H9 (cell line): ENCODE results near the gene TPGS2. TPM values are rescaled to one million over a fixed set of nuclear protein-coding genes. Genes with fewer than 3 reads are reported as not detected.

Source experiments
- DNase-seq: peaks from one replicate; pipeline ENCODE4 v3.0.0-alpha.2; 2017
- H2AFZ ChIP-seq: one replicate; pipeline ENCODE4 v1.6.1; 2013; ENCODE audit warnings: mild to moderate bottlenecking, low read length, control low read depth, moderate library complexity
- H2AK5ac ChIP-seq: 2 replicates; pipeline ENCODE4 v1.6.1; 2013; ENCODE audit warnings: low read length, control low read depth, mixed read lengths; ENCODE audit not compliant: insufficient read length
- H2BK120ac ChIP-seq: one replicate; pipeline ENCODE4 v1.6.1; 2013; ENCODE audit warnings: low read depth, mild to moderate bottlenecking, low read length, control low read depth, inconsistent platforms; ENCODE audit not compliant: poor library complexity, severe bottlenecking
- H2BK12ac ChIP-seq: 2 replicates; pipeline ENCODE4 v1.6.1; 2013; ENCODE audit warnings: low read length, control low read depth, mixed read lengths, low read depth; ENCODE audit not compliant: insufficient read length
- H2BK15ac ChIP-seq: 2 replicates; pipeline ENCODE4 v1.6.1; 2013; ENCODE audit warnings: low read depth, low read length, control low read depth
- H2BK20ac ChIP-seq: one replicate; pipeline ENCODE4 v1.6.1; 2013; ENCODE audit warnings: low read depth, mild to moderate bottlenecking, low read length, control low read depth, inconsistent platforms; ENCODE audit not compliant: poor library complexity, severe bottlenecking
- H2BK5ac ChIP-seq: 2 replicates; pipeline ENCODE4 v1.6.1; 2013; ENCODE audit warnings: low read length, control low read depth, mixed read lengths; ENCODE audit not compliant: insufficient read length
- H3K14ac ChIP-seq: 2 replicates; pipeline ENCODE4 v1.6.1; 2013; ENCODE audit warnings: low read length, control low read depth; ENCODE audit not compliant: insufficient read depth
- H3K18ac ChIP-seq: 2 replicates; pipeline ENCODE4 v1.6.1; 2013; ENCODE audit warnings: low read depth, mild to moderate bottlenecking, mixed read lengths, low read length, control low read depth; ENCODE audit not compliant: insufficient read length
- H3K23ac ChIP-seq: 2 replicates; pipeline ENCODE4 v1.6.1; 2013; ENCODE audit warnings: low read length, control low read depth, mixed read lengths, low read depth; ENCODE audit not compliant: insufficient read length
- H3K23me2 ChIP-seq: 2 replicates; pipeline ENCODE4 v1.6.1; 2013; ENCODE audit warnings: low read depth, mild to moderate bottlenecking, mixed read lengths, low read length, control low read depth; ENCODE audit not compliant: insufficient read length, poor library complexity, severe bottlenecking
- H3K27ac ChIP-seq: 2 replicates; pipeline ENCODE4 v1.5.1; 2013; ENCODE audit warnings: low read length, control low read depth, mixed read lengths, low read depth; ENCODE audit not compliant: insufficient read length
- H3K27me3 ChIP-seq: 2 replicates; pipeline ENCODE4 v1.6.1; 2013; ENCODE audit warnings: low read length, control low read depth, inconsistent platforms; ENCODE audit not compliant: insufficient read depth
- H3K4ac ChIP-seq: 2 replicates; pipeline ENCODE4 v1.6.1; 2013; ENCODE audit warnings: low read depth, mild to moderate bottlenecking, control low read depth, inconsistent platforms, low read length, moderate library complexity
- H3K4me1 ChIP-seq: 2 replicates; pipeline ENCODE4 v1.6.1; 2013; ENCODE audit warnings: low read length, control low read depth, inconsistent platforms; ENCODE audit not compliant: insufficient read depth
- H3K4me2 ChIP-seq: 2 replicates; pipeline ENCODE4 v1.6.1; 2013; ENCODE audit warnings: low read length, control low read depth, mixed read lengths; ENCODE audit not compliant: insufficient read length, insufficient read depth
- H3K56ac ChIP-seq: 2 replicates; pipeline ENCODE4 v1.6.1; 2013; ENCODE audit warnings: low read depth, mild to moderate bottlenecking, mixed read lengths, low read length, control low read depth; ENCODE audit not compliant: insufficient read length
- H3K79me1 ChIP-seq: 2 replicates; pipeline ENCODE4 v1.6.1; 2013; ENCODE audit warnings: low read depth, mild to moderate bottlenecking, moderate library complexity, low read length, control low read depth, inconsistent platforms; ENCODE audit not compliant: insufficient read depth, poor library complexity, severe bottlenecking
- H3K79me2 ChIP-seq: 2 replicates; pipeline ENCODE4 v1.6.1; 2013; ENCODE audit warnings: low read length, control low read depth, inconsistent platforms; ENCODE audit not compliant: insufficient read depth
- H3K9ac ChIP-seq: 2 replicates; pipeline ENCODE4 v1.6.1; 2013; ENCODE audit warnings: low read length, control low read depth, mixed read lengths; ENCODE audit not compliant: insufficient read length; ENCODE audit errors: extremely low read depth
- H3K9me3 ChIP-seq: one replicate; pipeline ENCODE4 v1.6.1; 2013; ENCODE audit warnings: low read depth, low read length, inconsistent platforms; ENCODE audit not compliant: control insufficient read depth
- H3T11ph ChIP-seq: one replicate; pipeline ENCODE4 v1.6.1; 2013; ENCODE audit warnings: mild to moderate bottlenecking, low read length, control low read depth, inconsistent platforms
- H4K20me1 ChIP-seq: one replicate; pipeline ENCODE4 v1.6.1; 2013; ENCODE audit not compliant: control insufficient read depth, insufficient read length, insufficient read depth
- H4K5ac ChIP-seq: 2 replicates; pipeline ENCODE4 v1.6.1; 2013; ENCODE audit warnings: low read depth, mild to moderate bottlenecking, mixed read lengths, low read length, control low read depth; ENCODE audit not compliant: insufficient read length
- H4K8ac ChIP-seq: replicated peaks from 2 replicates; pipeline ENCODE4 v1.6.1; 2013; ENCODE audit warnings: low read length, control low read depth, mixed read lengths, low read depth; ENCODE audit not compliant: insufficient read length
- H4K91ac ChIP-seq: 2 replicates; pipeline ENCODE4 v1.6.1; 2013; ENCODE audit warnings: low read depth, mild to moderate bottlenecking, moderate library complexity, mixed read lengths, low read length, control low read depth; ENCODE audit not compliant: insufficient read length
- H3K27ac Mint-ChIP-seq, 3 experiments: 2 replicates in 2 of 3; 3 replicates in 1 of 3; pipeline ENCODE4 v1.8.0; 2020 to 2021; ENCODE audit warnings: mixed read lengths in 3 of 3, mild to moderate bottlenecking in 1 of 3, moderate library complexity in 1 of 3
- H3K27me3 Mint-ChIP-seq: 2 replicates; pipeline ENCODE4 v1.8.0; 2021; ENCODE audit warnings: low read depth, mild to moderate bottlenecking, moderate library complexity, mixed read lengths
- H3K36me3 Mint-ChIP-seq, 3 experiments: 2 replicates in 2 of 3; 3 replicates in 1 of 3; pipeline ENCODE4 v1.8.0; 2020 to 2021; ENCODE audit warnings: low read depth in 3 of 3, mixed read lengths in 3 of 3; ENCODE audit not compliant: insufficient read depth in 1 of 3
- H3K4me1 Mint-ChIP-seq, 2 experiments: 2 replicates each; pipeline ENCODE4 v1.8.0; 2020; ENCODE audit warnings: mixed read lengths in 2 of 2
- H3K4me3 Mint-ChIP-seq, 2 experiments: 2 replicates in 1 of 2; 3 replicates in 1 of 2; pipeline ENCODE4 v1.8.0; 2020 to 2021; ENCODE audit warnings: mild to moderate bottlenecking in 2 of 2, mixed read lengths in 2 of 2, moderate library complexity in 1 of 2
- H3K9me3 Mint-ChIP-seq, 2 experiments: 2 replicates in 1 of 2; 3 replicates in 1 of 2; pipeline ENCODE4 v1.8.0; 2020; ENCODE audit warnings: mild to moderate bottlenecking in 2 of 2, mixed read lengths in 2 of 2, moderate library complexity in 1 of 2
- WGBS: extraction: QIAGEN DNeasy Blood & Tissue Kit; methylation state at CpG from one replicate; pipeline ENCODE4 v1.1.7; 2013; ENCODE audit warnings: missing lambda C conversion rate, low lambda C conversion rate, mixed read lengths; ENCODE audit not compliant: insufficient read length; ENCODE audit errors: extremely low coverage; 5-methylcytosine and 5-hydroxymethylcytosine counted together
- total RNA-seq: library from RNA; stranded (reverse); gene quantifications from 2 replicates; pipeline ENCODE4 v1.2.1, GENCODE V29; 2021
- TF ChIP-seq, protein P1 (sequence below): fragments of 200-600 bp; sonication (generic); conservative IDR thresholded peaks from 3 replicates; pipeline ENCODE4 v1.8.0; 2021; ENCODE audit warnings: antibody characterized with exemption, mild to moderate bottlenecking

The TPGS2 gene
- total RNA-seq, 1 experiment from 2014 or later = 147 TPM

DNA sequence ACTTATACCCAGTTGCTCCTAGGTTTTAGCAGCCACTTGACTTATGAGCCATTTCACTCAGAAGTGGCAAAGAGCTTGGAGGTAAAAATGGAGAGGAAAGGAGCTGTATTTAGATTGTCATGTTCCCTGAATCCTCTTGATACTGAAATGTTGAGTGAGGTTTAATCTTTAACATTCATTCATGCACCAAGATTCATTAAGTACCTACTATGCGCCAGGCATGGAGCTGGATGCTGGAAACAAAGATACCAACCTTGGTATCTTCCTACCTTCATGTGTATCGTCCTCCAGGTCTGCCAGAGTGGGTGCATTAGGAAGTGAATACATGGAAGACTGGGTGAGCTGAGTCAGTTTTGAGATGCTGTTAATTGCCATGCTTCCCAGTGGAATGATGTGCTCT lies 23.7 kb downstream of the TPGS2 start:
- H3T11ph ChIP-seq = no peak overlapping the region
- WGBS = no CpG with 5 or more reads among the region's 2 CpGs
- Mint-ChIP-seq H3K4me3 (no peak overlapping the region), H3K9me3 (no peaks in the 10 kb centered on the region), H3K36me3 (peaks cover 55 to 79% (median 72%) of the 10 kb centered on the region in 3 experiments), H3K4me1 (0 out of 4 replicates have a peak, but pooled peaks cover 0 to 4% of the 10 kb centered on the region in 2 experiments), H3K27me3 (no peaks in the 10 kb centered on the region), H3K27ac (no peak overlapping the region; a peak in 1 of 7 replicates)
- H4K91ac ChIP-seq = no peak overlapping the region
- H3K79me1 ChIP-seq = no peaks in the 10 kb centered on the region
- H3K79me2 ChIP-seq = no peaks in the 10 kb centered on the region
- H3K18ac ChIP-seq = no peak overlapping the region
- TF ChIP-seq, protein P1, sequence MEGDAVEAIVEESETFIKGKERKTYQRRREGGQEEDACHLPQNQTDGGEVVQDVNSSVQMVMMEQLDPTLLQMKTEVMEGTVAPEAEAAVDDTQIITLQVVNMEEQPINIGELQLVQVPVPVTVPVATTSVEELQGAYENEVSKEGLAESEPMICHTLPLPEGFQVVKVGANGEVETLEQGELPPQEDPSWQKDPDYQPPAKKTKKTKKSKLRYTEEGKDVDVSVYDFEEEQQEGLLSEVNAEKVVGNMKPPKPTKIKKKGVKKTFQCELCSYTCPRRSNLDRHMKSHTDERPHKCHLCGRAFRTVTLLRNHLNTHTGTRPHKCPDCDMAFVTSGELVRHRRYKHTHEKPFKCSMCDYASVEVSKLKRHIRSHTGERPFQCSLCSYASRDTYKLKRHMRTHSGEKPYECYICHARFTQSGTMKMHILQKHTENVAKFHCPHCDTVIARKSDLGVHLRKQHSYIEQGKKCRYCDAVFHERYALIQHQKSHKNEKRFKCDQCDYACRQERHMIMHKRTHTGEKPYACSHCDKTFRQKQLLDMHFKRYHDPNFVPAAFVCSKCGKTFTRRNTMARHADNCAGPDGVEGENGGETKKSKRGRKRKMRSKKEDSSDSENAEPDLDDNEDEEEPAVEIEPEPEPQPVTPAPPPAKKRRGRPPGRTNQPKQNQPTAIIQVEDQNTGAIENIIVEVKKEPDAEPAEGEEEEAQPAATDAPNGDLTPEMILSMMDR = no peak
- no peaks in the 10 kb centered on the region for H3K4me1 ChIP-seq
- no peak overlapping the region for H4K8ac ChIP-seq
- no peak overlapping the region for H3K23ac ChIP-seq
- no peak overlapping the region for H2AK5ac ChIP-seq
- H3K27ac ChIP-seq = no peak overlapping the region
- H3K27me3 ChIP-seq = no peaks in the 10 kb centered on the region
- no peak overlapping the region for H3K4me2 ChIP-seq
- H2AFZ ChIP-seq = no peak overlapping the region
- no peak overlapping the region for H2BK20ac ChIP-seq
- no peak overlapping the region for H2BK5ac ChIP-seq
- H4K5ac ChIP-seq = no peak overlapping the region
- no peak overlapping the region for H3K14ac ChIP-seq
- H2BK15ac ChIP-seq = no peak overlapping the region
- H3K56ac ChIP-seq = no peak overlapping the region
- H2BK12ac ChIP-seq = no peak overlapping the region
- H3K9ac ChIP-seq = no peak overlapping the region
- no peak overlapping the region for H2BK120ac ChIP-seq
- H3K4ac ChIP-seq = no peak overlapping the region
- DNase-seq = no peak
- H3K9me3 ChIP-seq = no peaks in the 10 kb centered on the region
- H3K23me2 ChIP-seq = no peaks in the 10 kb centered on the region
- H4K20me1 ChIP-seq = no peaks in the 10 kb centered on the region
